OCI-LY3 (cell line): ENCODE results near the gene JMJD8.

Experiments
- EZH2phosphoT487 ChIP-seq: fragments of 200-600 bp; shearing (Covaris generic); IDR thresholded peaks from 2 replicates; pipeline ENCODE4 v1.6.1; 2018; ENCODE audit warnings: antibody characterized with exemption, mixed run types, low read depth
- TF ChIP-seq, protein P1 (sequence below): fragments of 200-600, 300-600 bp; sonication (generic); IDR thresholded peaks from 2 replicates; pipeline ENCODE4 v1.5.1; 2014; ENCODE audit warnings: antibody characterized with exemption, low read length, low read depth

DNA sequence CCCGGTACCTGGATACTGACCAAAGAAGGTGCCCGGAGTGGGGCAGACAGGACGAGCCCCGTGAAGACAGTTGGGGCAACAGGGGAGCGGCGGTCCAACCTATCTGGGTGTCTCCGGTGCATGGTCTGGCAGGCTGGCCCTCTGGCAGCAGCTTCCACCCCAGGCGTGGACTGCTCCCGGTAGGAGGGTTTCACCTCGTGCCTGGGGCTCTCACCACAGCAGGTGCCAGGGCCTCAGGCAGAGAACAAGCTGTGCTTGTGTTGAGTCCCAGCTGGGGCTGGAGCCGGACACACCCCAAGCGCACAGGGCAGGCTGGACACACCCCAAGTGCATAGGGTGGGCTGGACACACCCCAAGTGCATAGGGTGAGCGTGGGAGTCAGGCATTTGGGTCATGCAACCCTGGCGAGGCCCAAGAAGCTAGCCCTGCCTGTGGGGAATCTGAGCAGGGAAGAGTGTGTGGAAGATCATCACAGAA, 23.0 kb upstream of the JMJD8 start:
- TF ChIP-seq, protein P1, sequence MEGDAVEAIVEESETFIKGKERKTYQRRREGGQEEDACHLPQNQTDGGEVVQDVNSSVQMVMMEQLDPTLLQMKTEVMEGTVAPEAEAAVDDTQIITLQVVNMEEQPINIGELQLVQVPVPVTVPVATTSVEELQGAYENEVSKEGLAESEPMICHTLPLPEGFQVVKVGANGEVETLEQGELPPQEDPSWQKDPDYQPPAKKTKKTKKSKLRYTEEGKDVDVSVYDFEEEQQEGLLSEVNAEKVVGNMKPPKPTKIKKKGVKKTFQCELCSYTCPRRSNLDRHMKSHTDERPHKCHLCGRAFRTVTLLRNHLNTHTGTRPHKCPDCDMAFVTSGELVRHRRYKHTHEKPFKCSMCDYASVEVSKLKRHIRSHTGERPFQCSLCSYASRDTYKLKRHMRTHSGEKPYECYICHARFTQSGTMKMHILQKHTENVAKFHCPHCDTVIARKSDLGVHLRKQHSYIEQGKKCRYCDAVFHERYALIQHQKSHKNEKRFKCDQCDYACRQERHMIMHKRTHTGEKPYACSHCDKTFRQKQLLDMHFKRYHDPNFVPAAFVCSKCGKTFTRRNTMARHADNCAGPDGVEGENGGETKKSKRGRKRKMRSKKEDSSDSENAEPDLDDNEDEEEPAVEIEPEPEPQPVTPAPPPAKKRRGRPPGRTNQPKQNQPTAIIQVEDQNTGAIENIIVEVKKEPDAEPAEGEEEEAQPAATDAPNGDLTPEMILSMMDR = no peak
- TF ChIP-seq EZH2phosphoT487 = no peak
